HG03175 (cell line): Measurements from ENCODE around the gene GNGT2.
"Not testable (repeated sequence)": the region's sequence is repeated elsewhere in the genome, so short reads cannot be mapped to it uniquely, and the experiment has no call there.

ENCODE experiments used
- ATAC-seq: cut with Tn5 transposase; IDR thresholded peaks from one replicate; pipeline ENCODE4 v1.9.1; 2021; ENCODE audit warnings: mild to moderate bottlenecking, moderate library complexity; ENCODE audit not compliant: unreplicated experiment

The GNGT2 gene

DNA sequence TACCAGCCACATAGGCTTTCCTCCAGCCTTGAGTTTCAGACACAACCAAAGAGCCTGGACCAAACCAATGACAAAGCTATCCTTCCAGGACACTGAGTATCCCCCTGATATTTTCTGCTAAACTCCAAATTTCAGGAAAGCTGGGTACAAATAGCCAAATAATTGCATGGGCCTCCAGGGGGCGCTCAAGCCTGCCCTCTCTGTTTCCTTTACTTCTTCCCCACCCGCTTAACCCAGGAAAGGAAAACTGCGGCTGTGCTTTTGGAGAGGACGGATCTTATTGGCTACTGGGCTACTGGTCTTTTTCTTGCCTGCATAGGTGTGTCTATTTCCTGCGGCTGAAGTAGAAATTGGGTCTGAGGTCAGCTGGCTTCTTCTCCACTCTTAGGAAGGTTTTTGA, 30.1 kb downstream of the GNGT2 start:
- ATAC-seq, result no peak

DNA sequence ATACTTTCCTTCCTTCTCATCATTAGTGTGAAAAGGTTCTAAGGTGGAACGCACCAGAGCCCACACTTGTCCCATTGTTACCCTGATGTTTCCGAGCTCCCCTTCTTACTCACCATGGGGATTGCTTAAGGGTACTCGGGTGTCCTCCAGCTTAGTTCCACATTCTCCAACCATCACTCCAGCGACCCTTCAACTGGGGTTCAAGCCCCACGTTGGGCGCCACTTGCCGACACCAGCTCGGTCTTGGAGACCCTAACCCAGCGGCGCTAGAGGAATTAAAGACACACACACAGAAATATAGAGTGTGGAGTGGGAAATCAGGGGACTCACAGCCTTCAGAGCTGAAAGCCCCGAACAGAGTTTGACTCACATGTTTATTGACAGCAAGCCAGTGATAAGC, 34.4 kb downstream of the GNGT2 start:
- not testable (repeated sequence) for ATAC-seq

GRCh38 chr17:49170711-49171110, 39.7 kb downstream of the GNGT2 start:
- ATAC-seq, result not testable (repeated sequence)

DNA sequence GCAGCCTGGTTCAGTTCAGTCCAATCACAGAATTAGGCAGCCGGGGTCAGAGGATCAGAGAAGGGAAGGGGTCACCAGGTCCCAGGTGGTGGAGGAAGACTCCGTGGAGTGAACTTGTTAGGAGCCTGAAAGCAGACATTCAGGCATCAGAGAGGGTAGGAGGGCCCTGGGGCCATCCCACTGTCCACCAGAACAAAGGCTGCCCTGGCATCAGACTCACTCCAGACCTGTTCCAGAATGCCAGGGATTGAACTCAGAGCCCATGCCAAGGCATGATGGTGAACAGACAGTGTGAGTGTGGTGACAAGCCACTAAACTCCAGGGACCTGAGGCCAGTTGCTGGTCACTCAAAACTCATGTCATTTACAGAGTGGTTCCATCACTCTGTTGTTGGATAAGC, 40.2 kb downstream of the GNGT2 start:
- ATAC-seq, result no peak

GRCh38 chr17:49168706-49169105, 41.7 kb downstream of the GNGT2 start:
- no peak for ATAC-seq

GRCh38 chr17:49165143-49165542, 45.2 kb downstream of the GNGT2 start:
- ATAC-seq, result no peak

DNA sequence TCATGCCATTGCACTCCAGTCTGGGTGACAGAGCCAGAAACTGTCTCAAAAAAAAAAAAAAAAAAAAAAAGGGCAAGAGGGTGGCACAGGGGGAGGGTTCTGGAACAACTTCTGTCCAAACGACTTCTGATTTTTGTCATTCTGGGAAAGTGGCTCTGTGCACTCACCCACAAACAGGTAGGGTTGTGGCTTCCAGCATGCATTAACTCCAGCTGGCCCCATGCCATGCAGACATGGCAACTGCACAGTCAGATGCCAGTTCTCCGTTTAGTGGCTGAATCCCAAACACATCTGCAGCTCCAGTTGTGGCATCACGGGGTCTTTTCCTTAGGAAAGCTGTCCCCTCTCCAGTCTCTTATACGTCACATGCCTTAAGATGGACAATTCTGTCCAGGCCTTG, 47.5 kb downstream of the GNGT2 start:
- ATAC-seq, result no peak

GRCh38 chr17:49157784-49158183, 52.6 kb downstream of the GNGT2 start:
- no peak for ATAC-seq

DNA sequence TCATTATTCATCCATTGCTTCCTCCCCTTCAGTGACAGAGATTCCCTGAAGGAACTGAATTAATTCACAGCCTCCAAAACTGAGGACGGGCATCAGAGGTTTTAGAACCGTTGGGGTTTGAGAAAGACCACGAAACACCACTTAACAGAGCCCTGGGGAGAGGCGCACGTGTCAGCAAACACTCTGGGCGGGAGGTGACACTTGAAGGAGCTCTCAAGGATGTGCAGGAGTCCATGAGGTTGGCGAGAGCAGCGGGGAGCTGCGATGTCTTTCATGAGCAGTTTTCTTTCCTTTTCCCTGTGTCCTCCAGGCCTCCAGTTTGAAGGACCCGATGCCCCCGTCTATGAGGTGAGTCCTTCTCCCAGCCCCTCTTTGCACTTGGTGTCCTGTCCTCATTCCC, 54.1 kb downstream of the GNGT2 start:
- ATAC-seq, result no peak
